ENCODE measurements around the gene CPED1. TPM values are rescaled to one million over a fixed set of nuclear protein-coding genes. Genes with fewer than 3 reads are reported as not detected.

Gene CPED1
- total and polyA plus RNA-seq, 10 of the 15 experiments (the other 5 are each of a cell fraction or from before 2014, with no cell fraction given) = 0.01 to 0.77 (median 0.10) TPM; not detected in 1

DNA sequence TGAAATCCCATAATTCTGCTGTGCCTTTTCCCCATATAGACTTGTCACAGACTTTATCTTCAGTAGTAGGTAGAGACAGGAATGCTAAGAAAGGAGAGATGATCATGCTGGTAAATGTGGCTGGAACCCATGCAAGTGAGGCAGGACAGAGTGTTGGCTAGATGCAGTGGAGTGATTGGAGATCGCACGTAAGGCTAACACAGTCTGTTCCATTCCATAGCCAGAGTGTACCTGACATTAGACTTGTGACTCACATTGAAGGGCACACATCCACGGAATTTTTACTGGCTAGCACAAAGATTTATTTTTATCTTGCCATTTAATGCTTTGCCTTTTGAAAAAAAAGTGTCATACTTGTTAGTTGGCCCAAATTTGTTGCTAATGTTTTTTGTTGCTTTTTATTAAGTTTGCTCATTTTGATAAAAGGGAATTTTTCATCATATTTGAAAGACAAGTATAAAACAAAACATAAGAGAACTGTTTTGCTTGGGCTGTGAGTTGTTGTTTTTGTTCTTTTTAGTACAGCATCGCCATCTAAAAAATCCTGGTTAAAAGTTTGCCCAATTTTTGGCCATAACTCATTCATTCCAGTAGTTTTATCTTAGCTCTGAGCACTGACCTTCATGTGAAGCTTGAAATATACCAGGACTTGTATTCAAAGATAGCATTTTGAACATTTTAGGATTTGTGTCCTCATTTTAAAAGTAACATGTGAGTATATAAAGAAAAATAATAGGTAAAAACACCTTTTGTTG is 81.0 kb downstream of the CPED1 start:
- ChIA-PET SMC1A (ENCODE audit: uncharacterized antibody, unreplicated experiment) (interaction anchor here (1.0 to 1.2 kb wide), 2 partner anchors 9 to 59 kb away, joined by 3 read pairs; no protein-coding TSS in a partner anchor), POLR2A (no interaction called here), CTCF (interaction anchor here (1.1 to 1.4 kb wide), 3 partner anchors 13 to 262 kb away, joined by 3 to 4 read pairs (median 3); no protein-coding TSS in a partner anchor), RAD21 (ENCODE audit: unreplicated experiment) (no interaction called here)
- Histone ChIP-seq H3K79me2 (ENCODE audit: control insufficient read depth, insufficient read depth, low read length) (no peaks in the 10 kb centered on the region), H3K4me3 (no peak overlapping the region), H3K27me3 (replicated peaks in 1 of 2; ENCODE audit: control insufficient read depth in 2 of 2, insufficient read depth in 2 of 2, low read length in 1 of 2) (no peaks in the 10 kb centered on the region), H3K4me2 (ENCODE audit: control insufficient read depth, insufficient read depth) (no peak overlapping the region), H3K27ac (ENCODE audit: control insufficient read depth, insufficient read depth) (no peak overlapping the region), H3K9me3 (replicated peaks; ENCODE audit: control insufficient read depth, insufficient read depth, low read length) (no peaks in the 10 kb centered on the region; the same call in 2 of the 3 replicates), H4K20me1 (ENCODE audit: control insufficient read depth, insufficient read depth) (no peaks in the 10 kb centered on the region), H3K9ac (ENCODE audit: control insufficient read depth, insufficient read depth, low read length) (no peak overlapping the region), H3K4me1 (ENCODE audit: control insufficient read depth, insufficient read depth, low read length) (no peaks in the 10 kb centered on the region), H2AFZ (ENCODE audit: control insufficient read depth, low read depth, low read length) (no peak overlapping the region), H3K36me3 (ENCODE audit: control insufficient read depth in 2 of 2, insufficient read depth in 2 of 2, low read length in 1 of 2) (no peaks in the 10 kb centered on the region)
- BruUV-seq (replicated peaks) = no TSS peak
- ATAC-seq (no peak), FAIRE-seq (no peak), DNase-seq (ENCODE audit: low read depth, low spot score) (no peak)
- intact Hi-C loops (cut with micrococcal nuclease; ENCODE audit: unreplicated experiment) = no loop called here
- no peak for TF ChIP-seq NR2C1 (IDR thresholded peaks at IDR 0.05)
- no peak for TF ChIP-seq EZH2 (IDR thresholded peaks at IDR 0.05; ENCODE audit: borderline replicate concordance, control insufficient read depth, low read depth, low read length)
- TF ChIP-seq GABPA (IDR thresholded peaks at IDR 0.05; ENCODE audit: low read depth) = no peak
- TF ChIP-seq TAF1 (IDR thresholded peaks at IDR 0.05; ENCODE audit: borderline replicate concordance, low read depth, low read length) = no peak
- TF ChIP-seq, protein P1, sequence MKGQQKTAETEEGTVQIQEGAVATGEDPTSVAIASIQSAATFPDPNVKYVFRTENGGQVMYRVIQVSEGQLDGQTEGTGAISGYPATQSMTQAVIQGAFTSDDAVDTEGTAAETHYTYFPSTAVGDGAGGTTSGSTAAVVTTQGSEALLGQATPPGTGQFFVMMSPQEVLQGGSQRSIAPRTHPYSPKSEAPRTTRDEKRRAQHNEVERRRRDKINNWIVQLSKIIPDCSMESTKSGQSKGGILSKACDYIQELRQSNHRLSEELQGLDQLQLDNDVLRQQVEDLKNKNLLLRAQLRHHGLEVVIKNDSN (IDR thresholded peaks at IDR 0.05; ENCODE audit: borderline replicate concordance, extremely low read length, insufficient read depth, low read depth, low read length) = no peak
- TF ChIP-seq FOXM1 (IDR thresholded peaks at IDR 0.05; ENCODE audit: low read depth, low read length) = no peak
- TF ChIP-seq CHD2 (IDR thresholded peaks at IDR 0.05; ENCODE audit: borderline replicate concordance, low read depth, low read length) = no peak
- WGBS (ENCODE audit: insufficient coverage, insufficient replicate concordance, low lambda C conversion rate, missing lambda C conversion rate) = 52% methylated on average over 4 of the region's 4 CpGs
- in situ Hi-C loops (cut with MboI) = loop anchor here (5.0 kb wide), 1 partner anchor 72 kb away; no protein-coding TSS in a partner anchor
